ENCODE measurements around the gene HNRNPCL1.
"Not testable (repeated sequence)": the region's sequence is repeated elsewhere in the genome, so short reads cannot be mapped to it uniquely, and the experiment has no call there.

Gene HNRNPCL1

GRCh38 chr1:12848620-12849019, at the start of gene HNRNPCL1:
Gene HNRNPCL1, minus strand, starts transcription at chr1:12848720. Its CDS starts 431 bp downstream, at chr1:12848289.
- not testable (repeated sequence) for DNase-seq (ENCODE audit: extremely low spot score, insufficient read length, low read depth); FAIRE-seq

GRCh38 chr1:12898170-12898569, 49.6 kb upstream of the HNRNPCL1 start, which contains the start of gene PRAMEF10:
Gene PRAMEF10, minus strand, starts transcription at chr1:12898270. Its CDS starts 2,423 bp downstream, at chr1:12895847.
- FAIRE-seq; DNase-seq (ENCODE audit: extremely low spot score, insufficient read length, low read depth): not testable (repeated sequence)

GRCh38 chr1:12886101-12886500, 37.6 kb upstream of the HNRNPCL1 start, which contains the start of gene PRAMEF4:
Gene PRAMEF4, minus strand, starts transcription at chr1:12886201. Its CDS starts 2,807 bp downstream, at chr1:12883394.
- not testable (repeated sequence) for FAIRE-seq; DNase-seq (ENCODE audit: extremely low spot score, insufficient read length, low read depth)

- DNase-seq (ENCODE audit: extremely low spot score, insufficient read length, low read depth); FAIRE-seq: not testable (repeated sequence)
Observed at GRCh38 chr1:12878453-12878852, 29.9 kb upstream of the HNRNPCL1 start.

- not testable (repeated sequence) for FAIRE-seq; DNase-seq (ENCODE audit: extremely low spot score, insufficient read length, low read depth)
Observed at GRCh38 chr1:12863131-12863880, 14.8 kb upstream of the HNRNPCL1 start.

- FAIRE-seq; DNase-seq (ENCODE audit: extremely low spot score, insufficient read length, low read depth): not testable (repeated sequence)
Observed at GRCh38 chr1:12856786-12857185, 8.3 kb upstream of the HNRNPCL1 start, which contains the start of gene PRAMEF2. Gene PRAMEF2, plus strand, starts transcription at chr1:12857086. Its CDS starts 1,924 bp downstream, at chr1:12859010.

- DNase-seq (ENCODE audit: extremely low spot score, insufficient read length, low read depth) (no peak), FAIRE-seq (no peak)
Observed at GRCh38 chr1:12851779-12852178, 3.3 kb upstream of the HNRNPCL1 start.

- not testable (repeated sequence) for FAIRE-seq; DNase-seq (ENCODE audit: extremely low spot score, insufficient read length, low read depth)
Observed at GRCh38 chr1:12833251-12833650, 15.3 kb downstream of the HNRNPCL1 start.

- DNase-seq (ENCODE audit: extremely low spot score, insufficient read length, low read depth); FAIRE-seq: not testable (repeated sequence)
Observed at GRCh38 chr1:12831310-12831709, 17.2 kb downstream of the HNRNPCL1 start, which contains the start of gene PRAMEF11. Gene PRAMEF11, minus strand, starts transcription at chr1:12831410. Its CDS starts 2,621 bp downstream, at chr1:12828789.

GRCh38 chr1:12819061-12819460, 29.5 kb downstream of the HNRNPCL1 start:
- DNase-seq (ENCODE audit: extremely low spot score, insufficient read length, low read depth); FAIRE-seq: not testable (repeated sequence)

- no peak for DNase-seq (ENCODE audit: extremely low spot score, insufficient read length, low read depth)
Observed at GRCh38 chr1:12811409-12811784, 37.1 kb downstream of the HNRNPCL1 start.

GRCh38 chr1:12810691-12811408, 37.7 kb downstream of the HNRNPCL1 start:
- DNase-seq (ENCODE audit: extremely low spot score, insufficient read length, low read depth) (no peak), FAIRE-seq (no peak)

More at GRCh38 chr1:12811409-12811784, 37.1 kb downstream of the HNRNPCL1 start:
- FAIRE-seq = no peak

- FAIRE-seq (no peak), DNase-seq (ENCODE audit: extremely low spot score, insufficient read length, low read depth) (no peak)
Observed at GRCh38 chr1:12809933-12810332, 38.6 kb downstream of the HNRNPCL1 start.

GRCh38 chr1:12799730-12800129, 48.8 kb downstream of the HNRNPCL1 start:
- no peak for FAIRE-seq
- no peak for DNase-seq (ENCODE audit: extremely low spot score, insufficient read length, low read depth)

GRCh38 chr1:12798911-12799310, 49.6 kb downstream of the HNRNPCL1 start:
- DNase-seq (ENCODE audit: extremely low spot score, insufficient read length, low read depth) (no peak), FAIRE-seq (no peak)
